ENCODE data around the gene PIGL. TPM values are rescaled to one million over a fixed set of nuclear protein-coding genes. Genes with fewer than 3 reads are reported as not detected.
A peak's percentile ranks its signal among the peaks of the same experiment; 100 is the strongest.

The PIGL gene
- total and polyA plus RNA-seq, 4 donors = 8.9 to 38.1 (median 27.1) TPM

DNA sequence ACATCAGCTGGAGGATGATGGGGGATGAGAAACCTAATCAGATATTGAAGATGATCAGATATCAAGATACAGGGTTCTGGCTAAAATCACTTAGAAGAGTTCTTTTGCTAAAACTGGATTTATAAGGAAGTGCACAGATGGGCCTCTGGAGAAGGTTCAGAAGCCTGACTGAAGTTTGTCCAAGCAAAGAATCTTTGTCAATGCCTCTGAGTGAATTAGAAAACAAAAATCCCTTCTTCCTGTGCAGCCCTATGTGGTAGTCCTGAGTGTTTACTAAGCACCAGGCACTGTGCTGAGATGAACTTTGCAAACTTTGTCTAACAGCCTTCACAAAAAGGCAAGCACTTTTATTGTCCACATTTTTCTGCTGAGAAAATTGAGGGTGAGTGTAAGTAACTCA lies 147.6 kb downstream of the PIGL start:
- Histone ChIP-seq H3K4me1 (ENCODE audit: control insufficient read depth in 5 of 5, insufficient read depth in 5 of 5, low read length in 5 of 5) (peaks cover 0 to 13% (median 1%) of the 10 kb centered on the region in 5 donors), H3K36me3 (ENCODE audit: control insufficient read depth in 4 of 4, insufficient read depth in 4 of 4, low read length in 4 of 4) (no peaks in the 10 kb centered on the region), H3K9ac (ENCODE audit: insufficient read depth in 1 of 2, low read length in 2 of 2) (peak overlapping the region in 1 of 2 donors; percentile 3), H3K27ac (ENCODE audit: low read depth in 1 of 2, low read length in 1 of 2) (no peak overlapping the region), H3K9me3 (ENCODE audit: control insufficient read depth in 4 of 4, insufficient read depth in 3 of 4, low read length in 3 of 4) (no peaks in the 10 kb centered on the region), H3K4me3 (no peak overlapping the region), H3K27me3 (ENCODE audit: control insufficient read depth in 3 of 3, insufficient read depth in 3 of 3, low read length in 2 of 3) (no peaks in the 10 kb centered on the region)
- TF ChIP-seq CTCF (IDR thresholded peaks at IDR 0.05; ENCODE audit: control extremely low read depth, extremely low read depth) = no peak
- no peak for DNase-seq
- ATAC-seq (ENCODE audit: insufficient read depth, low FRiP score) = no peak

- no peak overlapping the region for H3K9ac ChIP-seq (ENCODE audit: insufficient read depth in 1 of 2, low read length in 2 of 2)
- H3K9me3 ChIP-seq (ENCODE audit: control insufficient read depth in 4 of 4, insufficient read depth in 3 of 4, low read length in 3 of 4) = no peaks in the 10 kb centered on the region
- ATAC-seq (ENCODE audit: insufficient read depth, low FRiP score) = no peak
- H3K27ac ChIP-seq (ENCODE audit: low read depth in 1 of 2, low read length in 1 of 2) = no peak overlapping the region
- peaks cover 0 to 4% (median 0%) of the 10 kb centered on the region in 5 donors for H3K4me1 ChIP-seq (ENCODE audit: control insufficient read depth in 5 of 5, insufficient read depth in 5 of 5, low read length in 5 of 5)
- WGBS, 2 donors = 52 to 74% methylated on average over 5 of the region's 5 CpGs
- H3K36me3 ChIP-seq (ENCODE audit: control insufficient read depth in 4 of 4, insufficient read depth in 4 of 4, low read length in 4 of 4) = no peaks in the 10 kb centered on the region
- H3K27me3 ChIP-seq (ENCODE audit: control insufficient read depth in 3 of 3, insufficient read depth in 3 of 3, low read length in 2 of 3) = no peaks in the 10 kb centered on the region
- TF ChIP-seq CTCF (IDR thresholded peaks at IDR 0.05; ENCODE audit: control extremely low read depth, extremely low read depth) = no peak
- H3K4me3 ChIP-seq = no peak overlapping the region
- peak in 2 of 3 donors; percentile 52 to 77 for DNase-seq
These were observed 154.7 kb downstream of the PIGL start for GRCh38 chr17:16371742-16372141.

DNA sequence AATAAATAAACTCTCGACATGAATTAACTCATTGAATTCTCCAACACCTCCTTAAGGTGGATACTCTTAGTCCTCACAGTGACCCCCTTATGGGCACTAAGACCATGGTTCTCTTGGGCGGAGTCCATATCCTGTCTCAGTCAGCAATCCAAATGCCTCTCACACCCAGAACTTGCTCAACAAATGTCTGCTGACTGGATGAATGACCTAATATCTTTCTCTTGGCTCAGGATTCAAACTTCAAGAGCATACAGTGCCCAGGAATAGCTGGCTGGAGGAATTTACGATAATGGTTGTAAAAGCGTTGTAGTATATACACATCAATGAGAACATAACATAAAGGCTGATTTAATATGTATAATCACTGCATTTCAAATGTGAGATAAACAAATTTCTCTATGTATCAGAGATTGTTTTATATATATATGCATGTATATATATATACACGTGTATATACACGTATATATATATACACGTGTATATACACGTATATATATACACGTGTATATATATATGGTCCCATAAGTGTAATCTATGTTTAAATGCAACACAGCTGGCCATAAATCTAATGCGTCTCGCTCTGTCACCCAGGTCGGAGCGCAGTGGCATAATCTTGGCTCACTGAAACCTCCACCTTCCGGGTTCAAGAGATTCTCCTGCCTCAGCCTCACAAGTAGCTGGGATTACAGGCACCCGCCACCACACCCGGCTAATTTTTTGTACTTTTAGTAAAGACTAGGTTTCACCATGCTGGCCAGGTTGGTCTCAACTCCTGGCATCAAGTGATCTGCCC lies 157.3 kb downstream of the PIGL start:
- Histone ChIP-seq H3K27me3 (ENCODE audit: control insufficient read depth in 3 of 3, insufficient read depth in 3 of 3, low read length in 2 of 3) (no peaks in the 10 kb centered on the region), H3K9me3 (ENCODE audit: control insufficient read depth in 4 of 4, insufficient read depth in 3 of 4, low read length in 3 of 4) (no peaks in the 10 kb centered on the region), H3K4me3 (no peak overlapping the region), H3K36me3 (ENCODE audit: control insufficient read depth in 4 of 4, insufficient read depth in 4 of 4, low read length in 4 of 4) (no peaks in the 10 kb centered on the region), H3K4me1 (ENCODE audit: control insufficient read depth in 5 of 5, insufficient read depth in 5 of 5, low read length in 5 of 5) (peaks cover 0 to 6% (median 4%) of the 10 kb centered on the region in 5 donors), H3K9ac (ENCODE audit: insufficient read depth in 1 of 2, low read length in 2 of 2) (peak overlapping the region in 1 of 2 donors; percentile 13), H3K27ac (ENCODE audit: low read depth in 1 of 2, low read length in 1 of 2) (no peak overlapping the region)
- no peak for ATAC-seq (ENCODE audit: insufficient read depth, low FRiP score)
- TF ChIP-seq CTCF (IDR thresholded peaks at IDR 0.05; ENCODE audit: control extremely low read depth, extremely low read depth) = no peak
- peak in 2 of 3 donors; percentile 70 to 86 for DNase-seq
- 77 to 88% methylated on average over 16 of the region's 16 CpGs for WGBS, 2 donors

Small RNA genes lying within 50 kb of the gene (small RNA-seq; reads per million reads assigned to genes)
- gene MIR1288 (ENCODE audit: low replicate concordance) = not detected

Other genes with a start within 250 kb of the PIGL start
- gene ZSWIM7, start 217.5 kb upstream of the PIGL start, total RNA-seq = 10 to 100 TPM; 17.9 to 20.5 TPM
- gene ZSWIM7, start 217.5 kb upstream of the PIGL start, polyA plus RNA-seq = 10 to 100 TPM; 36.4 to 39.1 TPM
- gene TTC19, start 217.4 kb upstream of the PIGL start, total RNA-seq = 10 to 100 TPM; 51.1 to 80.1 TPM
- gene TTC19, start 217.4 kb upstream of the PIGL start, polyA plus RNA-seq = 10 to 100 TPM; 19.1 to 19.5 TPM
- 100 to 1,000 TPM; 119 to 201 TPM for gene NCOR1, start 1.7 kb upstream of the PIGL start, total RNA-seq
- gene NCOR1, start 1.7 kb upstream of the PIGL start, polyA plus RNA-seq = 10 to 100 TPM; 31.9 to 41.3 TPM
- 10 to 100 TPM; 13.9 to 16.8 TPM for gene CENPV, start 136.3 kb downstream of the PIGL start, total RNA-seq
- 10 to 100 TPM; 10.1 to 15.1 TPM for gene CENPV, start 136.3 kb downstream of the PIGL start, polyA plus RNA-seq
- 1,000 to 10,000 TPM; 1,313 to 1,870 TPM for gene UBB, start 163.9 kb downstream of the PIGL start, total RNA-seq
- gene UBB, start 163.9 kb downstream of the PIGL start, polyA plus RNA-seq = 1,000 to 10,000 TPM in 1 of 2 donors, 100 to 1,000 TPM in 1; 602 to 1,175 TPM
- gene TRPV2, start 198.4 kb downstream of the PIGL start, total RNA-seq = 100 to 1,000 TPM in 1 of 2 donors, 10 to 100 TPM in 1; 12.6 to 105 TPM
- 10 to 100 TPM; 45.1 to 46.3 TPM for gene TRPV2, start 198.4 kb downstream of the PIGL start, polyA plus RNA-seq

Measured in lung (tissue), 13 donors.